GF-D8 (cell line): ENCODE results near the gene PMPCA.

Experiments
- DNase-seq: peaks from one replicate; lab custom pipeline; 2025; lab: John Stamatoyannopoulos, UW

PMPCA gene

DNA sequence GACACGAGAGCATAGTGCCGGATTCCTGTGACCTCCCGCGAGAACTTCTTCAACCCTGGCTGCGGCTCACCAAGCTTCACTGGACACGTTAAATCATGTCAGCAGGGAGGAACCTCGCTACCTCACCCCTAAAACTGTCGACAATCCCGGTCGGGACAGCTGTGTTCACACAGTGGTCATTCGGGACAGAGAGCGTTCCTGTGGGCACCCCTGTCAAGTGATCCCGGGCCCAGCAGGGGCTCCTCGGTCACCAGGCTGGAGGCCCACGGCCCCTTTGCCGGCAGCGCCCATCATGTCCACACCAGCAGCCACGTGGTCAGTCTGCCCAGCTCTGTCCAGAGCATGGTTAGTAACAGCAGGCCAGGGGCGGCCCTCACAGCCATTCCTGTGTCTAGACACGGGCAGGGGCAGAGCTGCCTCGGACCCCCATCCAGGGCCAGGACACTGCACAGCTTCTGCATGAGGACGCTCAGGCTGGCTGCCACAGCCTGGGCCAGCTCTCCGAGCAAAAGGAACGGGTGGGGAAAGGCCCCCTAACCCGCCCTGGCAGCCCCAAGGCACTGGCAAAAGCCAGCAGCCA is 25.7 kb downstream of the PMPCA start:
- DNase-seq: no peak

DNA sequence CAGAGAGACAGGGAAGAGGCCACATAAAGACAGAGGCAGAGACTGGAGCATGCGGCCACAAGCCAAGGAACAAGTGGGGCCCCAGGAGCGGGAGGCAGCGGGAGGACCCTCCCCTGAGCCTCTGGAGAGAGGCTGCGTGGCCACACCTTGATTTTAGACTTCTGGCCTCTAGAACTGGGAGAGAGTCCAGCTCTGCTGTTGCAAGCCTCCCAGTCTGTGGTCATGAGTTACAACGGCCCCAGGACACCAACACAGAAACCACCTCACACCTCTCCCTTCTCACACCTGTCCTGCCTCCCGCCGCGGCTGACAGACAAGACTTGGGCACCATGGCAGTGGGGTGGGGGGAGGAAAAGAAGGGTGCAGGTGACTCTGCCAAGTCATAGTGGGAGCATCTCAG is 27.0 kb downstream of the PMPCA start:
- DNase-seq: no peak

DNA sequence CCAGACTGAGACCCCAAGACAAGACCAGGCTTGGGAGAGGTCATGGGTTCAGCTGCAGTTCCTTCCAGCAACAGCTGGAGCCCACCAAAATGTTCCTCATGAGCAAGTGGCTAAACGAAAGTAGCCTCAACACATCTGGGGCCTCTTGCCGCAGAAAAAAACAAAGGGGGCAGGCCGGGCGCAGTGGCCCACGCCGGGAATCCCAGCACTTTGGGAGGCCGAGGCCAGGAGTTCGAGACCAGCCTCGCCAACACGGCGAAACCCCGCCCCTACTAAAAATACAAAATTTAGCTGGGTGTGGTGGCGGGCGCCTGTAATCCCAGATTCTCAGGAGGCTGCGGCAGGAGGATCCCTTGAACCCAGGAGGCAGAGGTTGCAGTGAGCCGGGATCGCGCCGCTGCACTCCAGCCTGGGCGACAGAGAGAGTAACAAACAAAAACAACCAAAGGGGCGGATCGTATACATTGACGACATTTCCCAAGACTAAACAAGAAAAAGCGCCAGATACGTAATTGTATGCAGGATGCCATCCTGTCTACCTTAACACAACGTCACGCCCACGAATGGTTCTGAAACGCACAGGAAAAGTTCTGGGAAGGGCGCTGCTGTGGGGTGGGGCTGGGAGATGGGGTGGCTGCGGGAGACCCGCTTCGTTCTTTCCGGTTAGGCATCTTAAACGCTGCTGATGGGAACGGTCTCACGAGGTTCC is 27.5 kb downstream of the PMPCA start:
- DNase-seq: no peak

DNA sequence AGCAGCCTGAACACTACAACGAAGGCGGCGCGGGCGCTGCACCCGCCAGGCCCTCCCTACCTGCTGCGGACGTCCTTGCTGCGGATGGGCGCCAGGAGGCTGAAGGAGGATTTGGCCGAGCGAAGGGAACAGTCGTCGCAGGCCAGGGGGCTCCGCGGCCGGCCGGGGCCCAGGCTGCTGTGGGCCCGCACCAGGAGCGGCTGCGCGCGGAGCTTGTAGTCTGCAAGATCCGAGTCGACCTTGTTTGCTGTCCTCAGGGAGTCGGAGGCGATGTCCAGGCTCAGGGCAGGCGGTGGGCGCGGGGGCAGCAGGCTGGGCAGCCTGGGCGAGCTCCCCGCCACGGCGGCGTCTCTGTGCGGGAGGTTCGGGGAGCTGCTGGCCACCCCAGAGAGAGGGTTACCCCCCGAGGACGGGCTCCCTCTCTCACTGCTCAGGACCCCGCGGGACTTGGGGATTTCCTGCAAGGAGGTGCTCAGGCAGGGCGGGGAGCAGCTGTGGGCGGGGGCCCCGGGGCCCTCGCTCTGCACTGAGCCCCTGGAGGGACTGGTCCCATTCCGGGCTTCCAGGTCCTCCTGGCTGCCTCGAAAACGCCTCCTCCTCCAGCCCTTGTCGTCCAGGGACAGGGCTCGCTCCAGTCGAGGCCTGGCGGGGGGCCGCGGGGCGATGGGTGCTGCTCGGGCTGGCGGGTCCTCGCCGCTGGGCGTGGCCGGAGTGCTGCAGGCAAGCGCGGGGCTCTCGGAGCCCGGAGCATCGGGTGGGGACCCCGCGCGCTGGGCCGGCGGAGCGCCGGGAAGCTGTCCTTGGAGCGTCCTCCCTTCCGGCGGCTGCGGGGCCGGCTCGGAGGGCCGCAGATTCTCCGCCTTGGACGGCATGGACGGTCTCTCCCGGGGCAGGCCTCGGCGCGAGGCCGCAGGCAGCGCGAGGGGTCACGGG is 28.4 kb downstream of the PMPCA start:
- no peak for DNase-seq

DNA sequence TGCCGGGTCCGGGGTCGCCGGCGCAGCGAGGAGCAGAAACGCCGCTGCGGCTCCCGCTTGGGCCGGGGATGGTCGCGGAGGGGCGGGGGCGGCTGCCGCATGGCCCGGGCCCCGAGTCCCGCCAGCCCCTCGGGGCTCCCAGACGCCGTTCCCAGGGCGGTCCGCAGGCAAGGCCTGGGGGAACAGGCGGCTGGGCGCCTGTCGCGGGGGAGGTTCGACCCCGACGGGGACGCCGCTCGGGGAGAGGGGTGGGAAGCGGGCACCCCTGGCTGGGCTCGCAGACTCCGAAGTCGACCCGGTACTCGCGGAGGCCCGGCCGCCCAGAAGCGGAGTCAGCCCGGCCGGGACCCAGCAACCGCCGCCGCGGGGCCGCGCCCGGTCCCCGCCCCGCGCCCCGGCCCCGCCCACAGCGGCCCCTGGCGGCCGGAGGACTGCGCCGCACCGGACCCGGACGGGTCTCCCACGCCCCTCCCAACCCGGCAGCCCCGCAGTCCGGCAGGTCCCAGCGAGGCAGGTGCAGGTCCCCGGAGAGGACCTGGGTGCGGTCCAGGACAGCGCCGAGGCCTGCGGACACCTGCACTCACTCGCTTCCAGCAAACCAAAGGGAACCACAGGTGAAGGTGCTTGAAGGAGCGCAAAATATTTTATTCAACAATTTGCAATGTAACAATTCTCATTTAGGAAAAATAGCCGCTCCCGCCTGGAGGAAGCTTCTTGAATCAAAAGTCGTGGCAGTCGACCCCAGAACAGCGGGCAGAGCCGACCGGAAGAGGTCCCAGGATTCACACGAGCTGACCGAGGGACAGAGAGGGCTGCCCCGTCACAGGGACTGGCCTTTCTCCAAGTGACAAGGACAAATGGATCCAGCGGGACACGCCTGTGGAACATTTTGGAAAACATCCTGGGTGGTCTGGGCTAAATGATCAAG is 29.3 kb downstream of the PMPCA start, which contains the start of gene INPP5E:
Gene INPP5E (minus strand): TSS at position 365 of the 928 bp plus-strand sequence. CDS start 426 bp downstream, outside the sequence.
- DNase-seq: no peak

DNA sequence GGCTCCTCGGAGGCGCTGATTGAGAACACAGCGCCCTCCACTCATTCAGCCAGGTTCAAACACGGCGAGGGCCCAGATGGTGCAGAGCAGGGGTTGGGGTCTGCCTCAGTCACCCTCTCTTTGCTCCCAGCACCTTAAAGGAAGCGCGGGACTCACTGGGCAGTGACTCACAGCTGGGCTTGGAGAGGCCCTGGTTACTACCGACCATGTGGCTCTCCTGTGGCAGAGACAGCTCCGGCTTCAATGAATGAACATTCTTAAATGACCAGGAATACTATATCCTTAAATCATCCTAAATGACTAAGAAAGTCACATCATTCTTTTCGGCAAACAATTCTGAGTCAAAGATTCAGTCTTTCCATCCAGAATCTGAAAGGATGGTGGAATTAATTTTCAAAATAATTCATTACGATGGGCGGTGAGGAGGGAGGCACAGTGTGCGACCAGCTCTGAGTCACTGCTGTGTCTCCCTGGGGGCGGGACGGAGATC is 30.8 kb downstream of the PMPCA start:
- no peak for DNase-seq

DNA sequence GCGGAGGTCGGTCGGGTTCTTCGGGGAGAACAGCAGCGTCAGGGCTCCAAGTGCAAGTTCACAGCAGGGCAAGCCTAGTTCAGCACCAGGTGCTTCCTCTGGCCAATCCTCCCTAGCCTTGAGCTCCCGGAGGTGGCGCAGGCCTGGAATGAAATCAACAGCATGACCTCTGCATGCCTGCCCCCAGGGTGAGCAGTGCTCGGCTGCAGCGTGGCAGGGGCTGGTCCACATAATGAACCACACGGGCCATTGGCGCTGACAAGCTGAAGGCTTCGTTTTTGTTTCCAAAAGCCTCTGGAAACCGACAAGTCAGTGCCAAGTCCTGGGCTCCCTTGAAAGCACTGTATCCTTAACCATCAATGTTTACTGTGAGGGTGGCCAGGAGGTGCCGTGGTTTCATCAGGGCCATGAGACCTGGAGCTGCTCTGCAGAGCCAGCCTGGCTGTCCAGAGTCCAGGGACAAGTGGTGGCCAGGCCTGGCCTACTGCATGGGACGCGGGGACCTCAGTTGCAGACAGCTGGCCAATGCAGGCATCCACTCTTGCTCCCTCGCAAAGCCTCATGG is 31.3 kb downstream of the PMPCA start:
- DNase-seq: no peak

DNA sequence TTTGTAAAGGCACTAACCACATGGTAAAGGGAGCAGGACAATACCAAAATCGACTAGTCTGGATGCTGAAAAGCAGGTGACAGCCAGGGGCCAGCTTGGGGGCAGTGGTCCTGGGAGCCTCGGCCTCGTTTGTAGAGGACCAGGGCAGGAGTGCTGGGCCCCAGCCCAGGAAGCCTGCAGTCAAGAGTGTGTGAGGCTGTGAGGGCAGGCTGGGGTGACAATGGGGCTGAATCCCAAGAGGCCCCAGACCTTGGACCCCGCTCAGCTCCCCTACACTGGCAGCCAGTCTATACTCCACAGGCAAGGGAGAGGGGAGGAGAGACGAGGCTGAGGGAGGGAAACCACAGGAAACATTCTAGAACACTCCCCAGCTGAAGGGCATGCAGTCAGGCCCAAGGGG is 31.8 kb downstream of the PMPCA start:
- DNase-seq: no peak

DNA sequence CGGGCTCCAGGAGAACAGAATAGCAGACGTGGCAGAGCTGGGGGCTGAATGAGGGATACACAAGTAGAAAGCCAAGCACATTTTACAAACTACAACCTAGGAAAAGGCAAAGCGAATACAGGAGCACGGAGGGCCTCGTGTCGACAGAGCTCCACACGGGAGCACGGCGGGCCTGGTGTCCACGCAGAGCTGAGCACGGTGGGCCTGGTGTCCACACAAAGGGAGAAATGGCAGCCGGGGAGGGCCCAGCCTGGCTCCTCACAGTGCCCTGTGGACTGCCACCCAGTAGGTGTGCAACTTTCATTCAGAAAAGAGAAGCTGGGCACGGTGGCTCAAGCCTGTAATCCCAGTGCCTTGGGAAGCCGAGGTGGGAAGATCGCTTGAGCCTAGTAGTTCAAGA is 32.6 kb downstream of the PMPCA start:
- no peak for DNase-seq

DNA sequence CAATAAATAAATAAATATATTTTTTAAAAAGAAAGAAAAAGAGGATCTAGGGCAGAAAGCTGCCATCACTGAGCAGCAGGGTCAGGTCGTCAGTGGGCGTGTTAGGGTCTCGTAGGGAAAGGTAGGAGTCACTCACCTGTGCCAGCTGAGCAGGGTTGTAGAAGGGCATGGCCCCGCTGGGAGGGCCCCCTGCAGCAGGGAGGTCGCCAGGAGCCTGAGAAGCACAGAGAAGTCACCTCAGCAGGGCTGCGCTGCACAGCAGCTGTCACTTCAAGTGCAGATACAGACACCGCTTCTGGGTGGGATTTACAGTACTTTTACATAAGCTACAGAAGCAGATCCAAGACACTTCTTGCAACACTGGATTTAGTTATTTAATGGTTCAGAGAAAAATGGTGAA is 33.2 kb downstream of the PMPCA start:
- no peak for DNase-seq

DNA sequence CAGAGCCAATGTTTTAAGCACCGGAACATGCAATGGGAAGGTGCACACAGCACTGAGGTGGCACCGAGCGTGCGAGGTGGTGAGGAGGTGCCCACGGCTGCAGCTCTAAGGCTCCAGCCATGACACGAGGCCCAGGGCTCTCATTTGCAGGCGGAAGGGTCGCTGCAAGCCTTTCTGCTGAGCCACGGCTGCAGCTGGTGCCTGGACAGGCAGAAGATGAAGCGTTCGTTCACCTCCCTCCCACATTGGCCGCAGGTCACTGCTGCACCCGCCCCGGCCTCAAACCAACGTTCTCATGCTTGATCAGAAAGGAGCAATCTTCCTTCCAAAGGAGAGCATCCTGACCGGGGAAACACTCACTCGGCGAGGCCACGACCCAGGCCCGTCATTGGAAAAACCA is 33.6 kb downstream of the PMPCA start:
- DNase-seq: no peak

DNA sequence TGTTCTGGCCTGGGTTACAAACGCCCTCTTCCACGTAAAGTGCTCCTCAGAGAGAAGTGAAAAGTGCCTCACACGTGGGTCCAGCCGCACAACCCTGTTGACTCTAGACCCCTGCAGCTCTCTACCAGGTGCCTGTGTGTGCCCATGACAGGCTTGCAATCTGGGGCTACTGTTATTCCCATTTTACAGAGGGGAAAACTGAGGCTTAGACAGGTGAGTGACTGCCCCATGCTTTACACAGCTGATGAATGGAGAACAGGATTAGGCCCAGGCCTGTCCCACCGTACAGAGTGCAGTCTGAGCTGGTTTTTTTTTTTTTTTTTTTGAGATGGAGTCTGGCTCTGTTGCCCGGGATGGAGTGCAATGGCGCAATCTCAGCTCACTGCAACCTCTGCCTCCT is 35.3 kb downstream of the PMPCA start:
- no peak for DNase-seq

DNA sequence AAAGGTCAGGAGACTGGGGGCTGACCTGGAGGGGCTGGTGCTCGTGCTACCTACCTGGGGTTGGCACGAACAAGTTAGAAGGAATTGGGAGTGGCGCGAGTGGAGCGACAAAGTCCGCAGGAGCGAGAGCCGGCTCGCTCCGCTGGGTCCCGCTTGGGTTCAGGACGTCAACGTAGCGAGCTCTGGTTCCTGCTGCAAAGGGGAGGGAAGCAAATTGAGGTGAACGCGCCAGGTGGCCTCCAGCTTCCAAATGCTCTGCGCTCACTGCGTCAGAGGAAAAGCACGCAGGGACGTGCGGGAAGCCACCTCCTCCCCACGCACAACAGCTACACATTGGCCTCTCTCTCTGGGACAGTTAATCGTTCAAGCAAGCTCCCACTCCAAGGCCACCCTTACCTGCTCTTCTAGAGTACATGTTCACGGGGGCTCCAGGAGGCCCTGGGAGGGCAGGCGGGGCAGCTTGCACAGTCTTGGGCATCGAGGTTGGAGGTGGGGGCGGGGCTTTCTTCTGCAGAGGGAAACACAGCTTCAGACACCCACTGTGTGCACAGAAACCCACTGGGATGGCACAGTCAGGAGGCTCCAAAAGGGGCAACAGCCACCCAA is 36.8 kb downstream of the PMPCA start:
- no peak for DNase-seq

DNA sequence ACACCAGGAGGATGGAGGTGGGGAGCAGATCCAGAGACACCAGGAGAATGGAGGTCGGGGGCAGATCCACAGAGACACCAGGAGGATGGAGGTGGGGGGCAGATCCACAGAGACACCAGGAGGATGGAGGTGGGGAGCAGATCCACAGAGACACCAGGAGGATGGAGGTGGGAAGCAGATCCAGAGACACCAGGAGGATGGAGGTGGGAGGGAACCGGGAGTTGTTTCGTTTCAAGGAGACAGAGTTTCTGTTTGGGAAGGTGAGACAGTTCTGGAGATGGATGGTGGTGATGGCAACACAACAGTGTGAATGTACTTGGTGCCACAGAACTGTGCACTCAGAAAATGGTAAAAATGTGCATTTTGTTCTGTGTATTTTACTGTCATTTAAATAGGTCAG is 38.2 kb downstream of the PMPCA start:
- no peak for DNase-seq

DNA sequence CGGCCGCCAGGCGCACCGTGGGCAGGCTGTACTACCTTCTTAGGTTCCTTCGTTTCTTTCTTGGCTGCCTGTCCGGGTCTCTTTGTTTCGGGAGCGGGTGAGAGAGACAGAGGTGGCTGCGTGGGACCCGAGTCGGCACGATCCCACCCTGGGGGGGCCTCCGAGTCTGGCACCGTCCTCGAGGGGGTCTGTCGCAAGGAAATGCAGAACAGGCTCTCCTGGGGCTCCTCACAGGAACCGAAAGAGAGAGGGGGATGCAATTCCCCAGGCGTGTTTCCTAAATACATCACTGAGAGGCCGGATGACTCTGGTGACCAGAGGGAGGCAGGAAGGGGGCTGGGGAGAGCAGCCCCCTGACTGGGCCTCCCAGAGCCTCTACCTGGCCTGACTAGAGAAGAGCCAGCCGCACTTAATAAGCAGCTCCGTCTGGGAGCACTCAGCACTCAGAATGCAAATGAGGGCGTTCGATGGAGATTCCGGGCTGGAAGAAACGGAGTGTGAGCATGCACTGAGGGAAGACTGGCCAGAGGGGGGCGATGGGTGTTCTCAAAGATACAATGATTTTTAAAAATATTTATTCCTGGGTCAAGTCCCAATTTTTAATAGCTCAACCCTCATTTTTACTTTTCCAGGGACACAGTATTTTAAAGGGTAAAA is 40.9 kb downstream of the PMPCA start:
- no peak for DNase-seq

DNA sequence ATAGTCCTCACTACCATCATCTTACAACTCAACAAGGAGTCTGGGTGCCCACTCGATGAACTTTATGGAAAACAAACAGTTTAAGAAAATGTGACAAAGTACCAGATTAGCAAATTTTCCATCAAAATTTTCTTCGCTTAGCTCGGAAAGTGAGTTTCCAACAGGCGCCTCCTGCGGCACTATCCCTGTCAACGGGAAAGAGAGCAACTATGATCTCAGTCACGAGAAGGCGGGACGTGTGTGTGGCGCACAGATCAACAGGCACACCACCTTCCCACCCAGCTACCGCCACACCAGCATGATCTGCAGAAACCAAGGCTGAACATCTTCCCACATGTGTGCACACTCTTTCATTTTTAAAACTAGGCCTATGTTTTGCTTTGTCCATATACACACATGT is 42.9 kb downstream of the PMPCA start:
- DNase-seq: no peak

DNA sequence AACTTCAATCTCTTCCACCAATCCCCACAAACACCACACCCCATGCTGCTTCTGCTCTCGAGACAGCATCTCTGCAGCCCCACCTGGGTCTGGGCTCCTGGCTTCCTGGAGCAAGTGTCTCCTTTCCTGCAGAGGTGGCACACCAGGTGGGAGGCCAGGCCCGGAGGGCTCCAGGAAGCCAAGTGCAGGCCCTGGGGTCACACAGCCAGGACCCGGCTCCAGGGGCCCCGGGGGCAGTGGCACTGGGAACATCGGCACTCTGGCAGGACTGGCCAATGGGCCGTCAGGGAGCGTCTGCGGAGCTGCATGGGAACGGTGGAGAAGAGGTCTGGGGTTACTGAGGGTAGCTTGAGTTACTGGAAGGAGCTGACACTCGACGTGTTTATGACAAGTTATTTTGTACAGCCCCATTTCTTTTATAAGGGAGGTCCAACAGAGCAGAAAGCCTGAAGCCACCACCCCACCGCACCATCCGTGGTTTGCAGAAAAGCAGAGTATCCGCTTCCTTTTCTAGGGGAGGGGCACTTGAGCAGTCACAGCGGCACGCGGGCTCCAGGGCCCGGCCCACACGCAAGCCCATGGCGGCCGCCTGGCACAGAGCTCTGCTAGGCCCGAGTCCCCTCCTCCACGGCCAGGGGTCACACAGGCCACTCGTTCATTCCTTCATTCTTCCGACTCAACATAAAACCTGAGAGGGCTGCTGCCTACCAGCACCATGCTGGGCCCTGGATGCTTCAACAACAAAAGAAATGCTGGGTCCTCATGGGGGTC is 43.8 kb downstream of the PMPCA start:
- DNase-seq: no peak

DNA sequence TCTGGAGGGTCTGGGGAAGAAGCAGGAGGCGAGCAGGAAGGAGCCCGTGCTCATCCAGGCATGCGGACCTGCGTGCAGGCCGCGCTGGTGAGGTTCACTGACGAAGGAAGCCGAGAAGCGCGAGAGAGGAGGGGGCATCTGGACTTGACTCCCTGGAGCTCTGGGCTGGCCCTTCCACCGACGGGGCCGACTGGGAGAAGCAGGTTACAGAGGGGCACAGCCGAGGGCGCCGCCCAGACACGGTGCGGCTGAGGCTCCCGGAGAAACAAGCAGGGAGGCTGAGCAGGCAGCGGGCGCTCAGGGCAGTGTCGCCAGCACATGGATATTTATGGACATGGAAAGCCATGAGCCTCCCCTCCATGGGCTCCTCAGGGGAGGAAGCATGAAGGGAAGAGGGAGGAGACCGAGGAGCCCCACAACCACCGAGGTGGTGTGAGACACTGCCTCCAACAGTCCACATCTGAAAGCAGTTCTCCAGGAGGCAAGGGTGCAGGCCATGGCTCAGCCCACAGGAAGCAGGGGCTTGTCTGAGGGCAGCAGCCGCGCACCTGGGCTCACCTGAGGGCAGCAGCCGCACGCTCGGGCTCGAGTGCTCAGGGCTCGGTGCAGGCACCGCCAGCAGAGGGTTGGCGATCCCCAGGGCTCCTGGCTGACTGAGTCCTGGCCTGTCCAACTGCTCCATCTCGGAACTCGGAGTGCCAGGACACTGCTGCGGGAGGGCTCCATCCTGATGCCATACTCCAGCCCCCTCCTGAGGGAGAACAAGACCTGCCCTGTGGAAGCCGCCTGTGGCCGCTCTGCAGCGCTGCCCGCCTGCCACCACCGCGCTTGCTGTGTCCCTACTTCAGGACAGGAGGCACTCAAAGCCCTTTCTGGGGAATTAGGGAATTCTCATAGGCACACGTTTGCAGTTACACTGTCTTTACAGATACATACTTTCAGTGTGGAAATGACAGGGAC is 44.9 kb downstream of the PMPCA start:
- DNase-seq: no peak
